ENCODE results near the gene FOXB2.
"Not testable (repeated sequence)": the region's sequence is repeated elsewhere in the genome, so short reads cannot be mapped to it uniquely, and the experiment has no call there.

GRCh38 chr9:77060681-77061080, 41.2 kb downstream of the FOXB2 start:
- TF ChIP-seq POLR2A, CTCF, EP300 (IDR thresholded peaks at IDR 0.05): not testable (repeated sequence)

Measured in sigmoid colon (tissue), 4 donors.